ENCODE measurements around the gene GLRX2. TPM values are rescaled to one million over a fixed set of nuclear protein-coding genes. Genes with fewer than 3 reads are reported as not detected.

Gene GLRX2
- total and polyA plus RNA-seq, 4 donors = 3.1 to 25.8 (median 7.8) TPM

GRCh38 chr1:193065954-193066353 lies 39.3 kb downstream of the GLRX2 start:
- peaks cover 3 to 5% (median 4%) of the 10 kb centered on the region in 4 donors for H3K4me1 ChIP-seq (ENCODE audit: control insufficient read depth in 4 of 4, insufficient read depth in 4 of 4, low read length in 3 of 4)
- H3K9me3 ChIP-seq (ENCODE audit: control insufficient read depth in 4 of 4, low read length in 3 of 4) = no peaks in the 10 kb centered on the region
- H3K9ac ChIP-seq (ENCODE audit: low read depth in 1 of 2, low read length in 2 of 2) = no peak overlapping the region
- H3K36me3 ChIP-seq (ENCODE audit: control insufficient read depth in 4 of 4, insufficient read depth in 3 of 4, low read depth in 1 of 4, low read length in 3 of 4) = peaks cover 0 to 6% (median 0%) of the 10 kb centered on the region in 4 donors
- H3K27ac ChIP-seq (ENCODE audit: low read depth in 1 of 2, low read length in 2 of 2) = no peak overlapping the region
- no peak overlapping the region for H3K4me3 ChIP-seq (ENCODE audit: low read depth in 1 of 3, low read length in 3 of 3)
- no peaks in the 10 kb centered on the region for H3K27me3 ChIP-seq (ENCODE audit: control insufficient read depth in 4 of 4, insufficient read depth in 4 of 4, low read length in 3 of 4)
- DNase-seq (ENCODE audit: low spot score) = no peak
- TF ChIP-seq FOXA2 (IDR thresholded peaks at IDR 0.05) = no peak
- no peak for TF ChIP-seq ATF3 (IDR thresholded peaks at IDR 0.05)
- no peak for TF ChIP-seq EGR1 (IDR thresholded peaks at IDR 0.05; ENCODE audit: low read depth in 2 of 2)
- no peak for TF ChIP-seq REST (IDR thresholded peaks at IDR 0.05)
- no peak for TF ChIP-seq HNF4A (conservative IDR thresholded peaks at IDR 0.05)
- TF ChIP-seq TAF1 (conservative IDR thresholded peaks at IDR 0.05) = no peak
- no peak for TF ChIP-seq RAD21 (IDR thresholded peaks at IDR 0.05)
- TF ChIP-seq CTCF (IDR thresholded peaks at IDR 0.05; ENCODE audit: low read depth, low read length, missing input control) = no peak
- no peak for TF ChIP-seq JUND (IDR thresholded peaks at IDR 0.05)
- no peak for TF ChIP-seq GABPA (IDR thresholded peaks at IDR 0.05 in 1 of 2, conservative IDR thresholded peaks at IDR 0.05 in 1 of 2)
- TF ChIP-seq MAX (IDR thresholded peaks at IDR 0.05) = no peak
- TF ChIP-seq SP1 (IDR thresholded peaks at IDR 0.05) = no peak
- TF ChIP-seq NR2F2 (IDR thresholded peaks at IDR 0.05) = no peak
- TF ChIP-seq HNF4G (IDR thresholded peaks at IDR 0.05) = no peak
- no peak for TF ChIP-seq ZBTB33 (IDR thresholded peaks at IDR 0.05)
- no peak for TF ChIP-seq FOXA1 (IDR thresholded peaks at IDR 0.05)
- no peak for TF ChIP-seq YY1 (IDR thresholded peaks at IDR 0.05)

Data from liver (tissue), 9 donors.